Stimulated activated CD4-positive, alpha-beta T cell treated with anti-CD3 and anti-CD28 coated beads, Interleukin-12 subunit alpha, Interleukin-12 subunit beta, amount 100 ng/mL, for 4 hours (primary cell): ENCODE results near the gene USH2A.

Experiments used
- DNase-seq: peaks from one replicate; pipeline ENCODE4 v3.0.0-alpha.2; 2020

Gene USH2A

GRCh38 chr1:215923129-215923824 is 500.0 kb downstream of the USH2A start:
- DNase-seq, result no peak

GRCh38 chr1:215911406-215911968 is 511.8 kb downstream of the USH2A start:
- no peak for DNase-seq

GRCh38 chr1:215905493-215906115 is 517.6 kb downstream of the USH2A start:
- DNase-seq, result no peak

GRCh38 chr1:215900684-215901083 is 522.6 kb downstream of the USH2A start:
- no peak for DNase-seq

GRCh38 chr1:215899901-215900300 is 523.3 kb downstream of the USH2A start:
- DNase-seq, result no peak

GRCh38 chr1:215895893-215896292 is 527.4 kb downstream of the USH2A start:
- DNase-seq, result no peak

- no peak for DNase-seq
Measured at GRCh38 chr1:215895276-215895675, 528.0 kb downstream of the USH2A start.

GRCh38 chr1:215894617-215895016 is 528.6 kb downstream of the USH2A start:
- no peak for DNase-seq

- no peak for DNase-seq
Measured at GRCh38 chr1:215891266-215892057, 531.8 kb downstream of the USH2A start.

- no peak for DNase-seq
Measured at GRCh38 chr1:215890438-215890837, 532.8 kb downstream of the USH2A start.

GRCh38 chr1:215889871-215890270 is 533.4 kb downstream of the USH2A start:
- DNase-seq, result no peak

GRCh38 chr1:215888159-215888558 is 535.1 kb downstream of the USH2A start:
- no peak for DNase-seq

- no peak for DNase-seq
Measured at GRCh38 chr1:215887627-215888026, 535.6 kb downstream of the USH2A start.

GRCh38 chr1:215883004-215883403 is 540.2 kb downstream of the USH2A start:
- no peak for DNase-seq

- DNase-seq, result no peak
Measured at GRCh38 chr1:215878843-215879242, 544.4 kb downstream of the USH2A start.

- DNase-seq, result no peak
Measured at GRCh38 chr1:215878128-215878527, 545.1 kb downstream of the USH2A start.

- DNase-seq, result no peak
Measured at GRCh38 chr1:215877452-215877951, 545.7 kb downstream of the USH2A start.

GRCh38 chr1:215875712-215876111 is 547.5 kb downstream of the USH2A start:
- no peak for DNase-seq

- no peak for DNase-seq
Measured at GRCh38 chr1:215875236-215875635, 548.0 kb downstream of the USH2A start.

GRCh38 chr1:215872658-215873057 is 550.6 kb downstream of the USH2A start:
- no peak for DNase-seq

- DNase-seq, result no peak
Measured at GRCh38 chr1:215868500-215868899, 554.7 kb downstream of the USH2A start.

- DNase-seq, result no peak
Measured at GRCh38 chr1:215865060-215865459, 558.2 kb downstream of the USH2A start.

- DNase-seq, result no peak
Measured at GRCh38 chr1:215863796-215864195, 559.5 kb downstream of the USH2A start.
